CD8-positive, alpha-beta memory T cell (primary cell): ENCODE results near the gene IZUMO2. TPM values are rescaled to one million over a fixed set of nuclear protein-coding genes. Genes with fewer than 3 reads are reported as not detected.

Experiments used
- polyA plus RNA-seq: library from polyadenylated mRNA; unstranded; fragments of 300-500 nt; fragmentation: Illumina TruSeq; gene quantifications from one replicate; pipeline ENCODE4 v1.2.3, GENCODE V29; 2021
- total RNA-seq, 2 experiments: library from RNA; stranded (reverse); gene quantifications; one replicate each; pipeline ENCODE4 v1.2.3, GENCODE V29; 2021

IZUMO2 gene
- total and polyA plus RNA-seq, 3 experiments from 2014 or later = not detected

Other genes with a start within 250 kb of the IZUMO2 start
- 10 to 100 TPM; 57.7 to 59.9 TPM for gene ATF5, start 234.1 kb downstream of the IZUMO2 start, total RNA-seq
- gene ATF5, start 234.1 kb downstream of the IZUMO2 start, polyA plus RNA-seq = 1.7 TPM
- 100 to 1,000 TPM; 223 to 231 TPM for gene NUP62, start 233.8 kb downstream of the IZUMO2 start, total RNA-seq
- 73.7 TPM for gene NUP62, start 233.8 kb downstream of the IZUMO2 start, polyA plus RNA-seq
- gene SIGLEC11, start 202.1 kb downstream of the IZUMO2 start, total RNA-seq = not detected
- gene SIGLEC11, start 202.1 kb downstream of the IZUMO2 start, polyA plus RNA-seq = not detected
- 10 to 100 TPM; 62.4 to 66.5 TPM for gene VRK3, start 137.9 kb downstream of the IZUMO2 start, total RNA-seq
- 92.7 TPM for gene VRK3, start 137.9 kb downstream of the IZUMO2 start, polyA plus RNA-seq
- 1 to 10 TPM; 8.5 to 9.8 TPM for gene ZNF473, start 137.3 kb downstream of the IZUMO2 start, total RNA-seq
- 4.5 TPM for gene ZNF473, start 137.3 kb downstream of the IZUMO2 start, polyA plus RNA-seq
- not detected for gene MYH14, start 40.3 kb upstream of the IZUMO2 start, total RNA-seq
- gene MYH14, start 40.3 kb upstream of the IZUMO2 start, polyA plus RNA-seq = not detected
- gene KCNC3, start 166.1 kb upstream of the IZUMO2 start, total RNA-seq = under 1 TPM; 0.68 to 0.73 TPM
- gene KCNC3, start 166.1 kb upstream of the IZUMO2 start, polyA plus RNA-seq = not detected
- 10 to 100 TPM; 19.7 to 22.5 TPM for gene NAPSA, start 202.4 kb upstream of the IZUMO2 start, total RNA-seq
- 1.6 TPM for gene NAPSA, start 202.4 kb upstream of the IZUMO2 start, polyA plus RNA-seq
- gene NR1H2, start 213.2 kb upstream of the IZUMO2 start, total RNA-seq = 10 to 100 TPM; 79.7 to 82.3 TPM
- 95.5 TPM for gene NR1H2, start 213.2 kb upstream of the IZUMO2 start, polyA plus RNA-seq
- 100 to 1,000 TPM; 154 to 160 TPM for gene POLD1, start 221.1 kb upstream of the IZUMO2 start, total RNA-seq
- 29.4 TPM for gene POLD1, start 221.1 kb upstream of the IZUMO2 start, polyA plus RNA-seq